GM12878 (cell line): ENCODE results near the gene BAG5.

ENCODE experiments used
- EP300 ChIP-seq, 2 experiments: fragments of 150-350 bp in 1 of 2; IDR thresholded peaks; 2 replicates each; pipeline ENCODE4 v1.6.1; 2011 to 2012; ENCODE audit warnings: low read depth in 2 of 2, low read length in 2 of 2, borderline replicate concordance in 1 of 2, improper control_type of control experiment in 1 of 2, inconsistent platforms in 1 of 2; ENCODE audit not compliant: control insufficient read depth in 1 of 2
- KDM1A ChIP-seq: fragments of 200-600 bp; sonication (generic); IDR thresholded peaks from 2 replicates; pipeline ENCODE4 v1.6.1; 2016; ENCODE audit warnings: borderline replicate concordance
- POLR2A ChIP-seq: IDR thresholded peaks from 2 replicates; pipeline ENCODE4 v1.6.1; 2011; ENCODE audit warnings: low read depth, mild to moderate bottlenecking, low read length
- POLR2AphosphoS5 ChIP-seq: IDR thresholded peaks from 2 replicates; pipeline ENCODE4 v1.6.1; 2011; ENCODE audit warnings: mild to moderate bottlenecking, low read length, inconsistent platforms
- TF ChIP-seq, protein P1 (sequence below): fragments of 450-650 bp; IDR thresholded peaks from 2 replicates; pipeline ENCODE4 v1.6.1; 2017; ENCODE audit warnings: mild to moderate bottlenecking
- TF ChIP-seq, protein P2 (sequence below): IDR thresholded peaks from 2 replicates; pipeline ENCODE4 v1.6.1; 2011; ENCODE audit warnings: low read depth, mild to moderate bottlenecking, low read length, moderate library complexity, borderline replicate concordance; ENCODE audit errors: extremely low read depth
- TF ChIP-seq, protein P3 (sequence below): IDR thresholded peaks from 2 replicates; pipeline ENCODE4 v1.6.1; 2012; ENCODE audit warnings: mild to moderate bottlenecking, low read depth, low read length
- TF ChIP-seq, protein P4 (sequence below), 3 experiments: IDR thresholded peaks in 2 of 3; conservative IDR thresholded peaks in 1 of 3; 2 replicates each; pipeline ENCODE4 v1.5.1; 2011; ENCODE audit warnings: low read depth in 3 of 3, low read length in 3 of 3, mild to moderate bottlenecking in 3 of 3, control low read depth in 2 of 3, moderate library complexity in 2 of 3, inconsistent platforms in 1 of 3, mixed read lengths in 1 of 3; ENCODE audit not compliant: control insufficient read depth in 2 of 3, insufficient read depth in 1 of 3; ENCODE audit errors: extremely low read depth in 1 of 3

DNA sequence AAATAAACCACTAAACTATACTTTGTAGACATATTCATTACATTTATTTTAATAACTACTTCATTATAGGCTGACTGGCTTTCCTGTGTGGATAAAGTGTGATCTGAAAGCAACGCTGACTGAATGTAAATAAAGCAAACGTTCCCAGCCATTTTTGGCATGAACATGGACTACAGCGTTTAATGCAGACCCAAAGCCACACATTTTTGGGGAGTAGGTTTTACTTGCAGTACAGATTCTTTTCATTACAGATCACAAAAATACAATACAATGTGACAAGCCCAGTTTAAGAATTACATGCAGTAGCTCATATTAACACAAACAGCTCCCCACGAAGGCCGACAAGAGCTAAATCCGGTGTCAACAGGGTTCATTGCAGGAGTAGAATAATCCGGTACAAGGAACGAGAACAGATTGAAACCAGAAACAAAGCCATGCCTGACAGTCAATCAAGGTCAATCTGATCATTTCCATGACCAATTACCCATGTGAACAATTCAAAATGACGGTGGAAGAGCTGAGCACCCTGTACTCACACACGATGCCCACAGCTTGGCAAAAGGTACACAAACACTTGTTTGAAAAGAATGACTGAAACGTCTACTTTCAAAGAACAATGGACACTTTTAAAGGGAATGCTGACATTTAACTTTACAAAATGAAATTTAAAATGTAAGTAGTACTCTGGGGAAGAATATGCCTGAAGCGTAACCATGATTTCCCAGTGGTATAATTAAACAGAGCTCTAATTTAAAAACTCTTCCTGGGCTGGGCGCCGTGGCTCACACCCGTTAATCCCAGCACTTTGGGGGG lies 5.3 kb downstream of the BAG5 start:
- TF ChIP-seq, protein P1, sequence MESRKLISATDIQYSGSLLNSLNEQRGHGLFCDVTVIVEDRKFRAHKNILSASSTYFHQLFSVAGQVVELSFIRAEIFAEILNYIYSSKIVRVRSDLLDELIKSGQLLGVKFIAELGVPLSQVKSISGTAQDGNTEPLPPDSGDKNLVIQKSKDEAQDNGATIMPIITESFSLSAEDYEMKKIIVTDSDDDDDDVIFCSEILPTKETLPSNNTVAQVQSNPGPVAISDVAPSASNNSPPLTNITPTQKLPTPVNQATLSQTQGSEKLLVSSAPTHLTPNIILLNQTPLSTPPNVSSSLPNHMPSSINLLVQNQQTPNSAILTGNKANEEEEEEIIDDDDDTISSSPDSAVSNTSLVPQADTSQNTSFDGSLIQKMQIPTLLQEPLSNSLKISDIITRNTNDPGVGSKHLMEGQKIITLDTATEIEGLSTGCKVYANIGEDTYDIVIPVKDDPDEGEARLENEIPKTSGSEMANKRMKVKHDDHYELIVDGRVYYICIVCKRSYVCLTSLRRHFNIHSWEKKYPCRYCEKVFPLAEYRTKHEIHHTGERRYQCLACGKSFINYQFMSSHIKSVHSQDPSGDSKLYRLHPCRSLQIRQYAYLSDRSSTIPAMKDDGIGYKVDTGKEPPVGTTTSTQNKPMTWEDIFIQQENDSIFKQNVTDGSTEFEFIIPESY, result no peak
- TF ChIP-seq, protein P2, sequence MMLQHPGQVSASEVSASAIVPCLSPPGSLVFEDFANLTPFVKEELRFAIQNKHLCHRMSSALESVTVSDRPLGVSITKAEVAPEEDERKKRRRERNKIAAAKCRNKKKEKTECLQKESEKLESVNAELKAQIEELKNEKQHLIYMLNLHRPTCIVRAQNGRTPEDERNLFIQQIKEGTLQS, result no peak
- TF ChIP-seq KDM1A (no peak), POLR2A (no peak), POLR2AphosphoS5 (0 out of 2 replicates have a peak, but pooled peaks have one; percentile 26), EP300 (IDR thresholded peaks at IDR 0.05; ENCODE audit: borderline replicate concordance in 1 of 2, control insufficient read depth in 1 of 2, low read depth in 2 of 2, low read length in 2 of 2) (no peak)
- TF ChIP-seq, protein P3, sequence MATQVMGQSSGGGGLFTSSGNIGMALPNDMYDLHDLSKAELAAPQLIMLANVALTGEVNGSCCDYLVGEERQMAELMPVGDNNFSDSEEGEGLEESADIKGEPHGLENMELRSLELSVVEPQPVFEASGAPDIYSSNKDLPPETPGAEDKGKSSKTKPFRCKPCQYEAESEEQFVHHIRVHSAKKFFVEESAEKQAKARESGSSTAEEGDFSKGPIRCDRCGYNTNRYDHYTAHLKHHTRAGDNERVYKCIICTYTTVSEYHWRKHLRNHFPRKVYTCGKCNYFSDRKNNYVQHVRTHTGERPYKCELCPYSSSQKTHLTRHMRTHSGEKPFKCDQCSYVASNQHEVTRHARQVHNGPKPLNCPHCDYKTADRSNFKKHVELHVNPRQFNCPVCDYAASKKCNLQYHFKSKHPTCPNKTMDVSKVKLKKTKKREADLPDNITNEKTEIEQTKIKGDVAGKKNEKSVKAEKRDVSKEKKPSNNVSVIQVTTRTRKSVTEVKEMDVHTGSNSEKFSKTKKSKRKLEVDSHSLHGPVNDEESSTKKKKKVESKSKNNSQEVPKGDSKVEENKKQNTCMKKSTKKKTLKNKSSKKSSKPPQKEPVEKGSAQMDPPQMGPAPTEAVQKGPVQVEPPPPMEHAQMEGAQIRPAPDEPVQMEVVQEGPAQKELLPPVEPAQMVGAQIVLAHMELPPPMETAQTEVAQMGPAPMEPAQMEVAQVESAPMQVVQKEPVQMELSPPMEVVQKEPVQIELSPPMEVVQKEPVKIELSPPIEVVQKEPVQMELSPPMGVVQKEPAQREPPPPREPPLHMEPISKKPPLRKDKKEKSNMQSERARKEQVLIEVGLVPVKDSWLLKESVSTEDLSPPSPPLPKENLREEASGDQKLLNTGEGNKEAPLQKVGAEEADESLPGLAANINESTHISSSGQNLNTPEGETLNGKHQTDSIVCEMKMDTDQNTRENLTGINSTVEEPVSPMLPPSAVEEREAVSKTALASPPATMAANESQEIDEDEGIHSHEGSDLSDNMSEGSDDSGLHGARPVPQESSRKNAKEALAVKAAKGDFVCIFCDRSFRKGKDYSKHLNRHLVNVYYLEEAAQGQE, result no peak
- TF ChIP-seq, protein P4, sequence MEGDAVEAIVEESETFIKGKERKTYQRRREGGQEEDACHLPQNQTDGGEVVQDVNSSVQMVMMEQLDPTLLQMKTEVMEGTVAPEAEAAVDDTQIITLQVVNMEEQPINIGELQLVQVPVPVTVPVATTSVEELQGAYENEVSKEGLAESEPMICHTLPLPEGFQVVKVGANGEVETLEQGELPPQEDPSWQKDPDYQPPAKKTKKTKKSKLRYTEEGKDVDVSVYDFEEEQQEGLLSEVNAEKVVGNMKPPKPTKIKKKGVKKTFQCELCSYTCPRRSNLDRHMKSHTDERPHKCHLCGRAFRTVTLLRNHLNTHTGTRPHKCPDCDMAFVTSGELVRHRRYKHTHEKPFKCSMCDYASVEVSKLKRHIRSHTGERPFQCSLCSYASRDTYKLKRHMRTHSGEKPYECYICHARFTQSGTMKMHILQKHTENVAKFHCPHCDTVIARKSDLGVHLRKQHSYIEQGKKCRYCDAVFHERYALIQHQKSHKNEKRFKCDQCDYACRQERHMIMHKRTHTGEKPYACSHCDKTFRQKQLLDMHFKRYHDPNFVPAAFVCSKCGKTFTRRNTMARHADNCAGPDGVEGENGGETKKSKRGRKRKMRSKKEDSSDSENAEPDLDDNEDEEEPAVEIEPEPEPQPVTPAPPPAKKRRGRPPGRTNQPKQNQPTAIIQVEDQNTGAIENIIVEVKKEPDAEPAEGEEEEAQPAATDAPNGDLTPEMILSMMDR (IDR thresholded peaks at IDR 0.05 in 2 of 3, conservative IDR thresholded peaks at IDR 0.05 in 1 of 3; ENCODE audit: control insufficient read depth in 2 of 3, extremely low read depth in 1 of 3, insufficient read depth in 1 of 3, low read depth in 3 of 3, low read length in 3 of 3), result no peak
